ENCODE results near the gene VARS1. TPM values are rescaled to one million over a fixed set of nuclear protein-coding genes. Genes with fewer than 3 reads are reported as not detected.
A peak's percentile ranks its signal among the peaks of the same experiment; 100 is the strongest.
"Not testable (repeated sequence)": the region's sequence is repeated elsewhere in the genome, so short reads cannot be mapped to it uniquely, and the experiment has no call there.

VARS1 gene
- total RNA-seq, 2 experiments from 2014 or later, result 157 to 161 TPM

GRCh38 chr6:31831350-31832215, 36.0 kb upstream of the VARS1 start:
- Mint-ChIP-seq H3K27me3 (ENCODE audit: low read depth) (no peaks in the 10 kb centered on the region), H3K4me1 (ENCODE audit: low read depth) (peaks cover 27% of the 10 kb centered on the region), H3K27ac (peak overlapping the region; percentile 94), H3K9me3 (no peaks in the 10 kb centered on the region), H3K36me3 (ENCODE audit: low read depth) (peaks cover 32% of the 10 kb centered on the region), H3K4me3 (peak overlapping the region; percentile 97)
- DNase-seq, result no peak
- CTCF ChIA-PET, result interaction anchor here (0.6 to 2.5 kb wide), 14 partner anchors 7 to 179 kb away, joined by 3 to 14 read pairs (median 5); partner anchors contain the start of genes BAG6, LSM2, LY6G5C and NEU1
- intact Hi-C loops (cut with micrococcal nuclease), result loop anchor here (2.0 to 10.0 kb wide), 3 partner anchors 126 to 1013 kb away; partner anchors contain the start of genes LY6G5C, NELFE, PSMB8 and SKIC2

- no peak for DNase-seq
- H3K4me3 Mint-ChIP-seq, result peak overlapping the region; percentile 97
- peaks cover 25% of the 10 kb centered on the region for H3K36me3 Mint-ChIP-seq (ENCODE audit: low read depth)
- CTCF ChIA-PET, result interaction anchor here (0.6 to 2.5 kb wide), 14 partner anchors 8 to 178 kb away, joined by 3 to 14 read pairs (median 6); partner anchors contain the start of genes BAG6, LSM2, LY6G5C and NEU1
- peaks cover 30% of the 10 kb centered on the region for H3K4me1 Mint-ChIP-seq (ENCODE audit: low read depth)
- H3K27ac Mint-ChIP-seq, result peak overlapping the region; percentile 94
- no peaks in the 10 kb centered on the region for H3K9me3 Mint-ChIP-seq
- no peaks in the 10 kb centered on the region for H3K27me3 Mint-ChIP-seq (ENCODE audit: low read depth)
- intact Hi-C loops (cut with micrococcal nuclease), result loop anchor here (1.0 to 10.0 kb wide), 6 partner anchors 36 to 1014 kb away; partner anchors contain the start of genes DDAH2, LY6G5C, NELFE and PSMB8
These were observed 35.4 kb upstream of the VARS1 start for GRCh38 chr6:31830886-31831335.

GRCh38 chr6:31829633-31830283, 34.2 kb upstream of the VARS1 start:
- peaks cover 15% of the 10 kb centered on the region for H3K36me3 Mint-ChIP-seq (ENCODE audit: low read depth)
- CTCF ChIA-PET, result interaction anchor here (0.5 to 2.5 kb wide), 12 partner anchors 9 to 237 kb away, joined by 3 to 14 read pairs (median 4); partner anchors contain the start of genes ABHD16A, LSM2 and NCR3
- peak overlapping the region; percentile 97 for H3K4me3 Mint-ChIP-seq
- H3K9me3 Mint-ChIP-seq, result no peaks in the 10 kb centered on the region
- peaks cover 39% of the 10 kb centered on the region for H3K4me1 Mint-ChIP-seq (ENCODE audit: low read depth)
- no peaks in the 10 kb centered on the region for H3K27me3 Mint-ChIP-seq (ENCODE audit: low read depth)
- no peak for DNase-seq
- intact Hi-C loops (cut with micrococcal nuclease), result loop anchor here (1.0 to 10.0 kb wide), 7 partner anchors 34 to 1145 kb away; partner anchors contain the start of genes DDAH2, LY6G5C, NELFE and PSMB8
- peak overlapping the region; percentile 94 for H3K27ac Mint-ChIP-seq

DNA sequence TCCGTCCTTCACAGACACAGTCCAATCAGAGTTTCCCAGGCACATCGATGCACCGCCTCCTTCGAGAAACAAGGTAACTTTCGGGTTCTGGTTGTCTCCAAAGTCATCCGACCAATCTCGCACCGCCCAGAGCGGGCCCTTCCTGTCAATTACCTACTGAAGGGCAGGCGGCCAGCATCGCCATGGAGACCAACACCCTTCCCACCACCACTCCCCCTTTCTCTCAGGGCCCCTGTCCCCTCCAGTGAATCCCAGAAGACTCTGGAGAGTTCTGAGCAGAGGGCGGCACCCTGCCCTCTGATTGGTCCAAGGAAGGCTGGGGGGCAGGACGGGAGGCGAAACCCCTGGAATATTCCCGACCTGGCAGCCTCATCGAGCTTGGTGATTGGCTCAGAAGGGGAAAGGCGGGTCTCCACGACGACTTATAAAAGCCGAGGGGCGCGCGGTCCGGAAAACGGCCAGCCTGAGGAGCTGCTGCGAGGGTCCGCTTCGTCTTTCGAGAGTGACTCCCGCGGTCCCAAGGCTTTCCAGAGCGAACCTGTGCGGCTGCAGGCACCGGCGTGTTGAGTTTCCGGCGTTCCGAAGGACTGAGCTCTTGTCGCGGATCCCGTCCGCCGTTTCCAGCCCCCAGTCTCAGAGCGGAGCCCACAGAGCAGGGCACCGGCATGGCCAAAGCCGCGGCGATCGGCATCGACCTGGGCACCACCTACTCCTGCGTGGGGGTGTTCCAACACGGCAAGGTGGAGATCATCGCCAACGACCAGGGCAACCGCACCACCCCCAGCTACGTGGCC, 31.9 kb upstream of the VARS1 start, which contains the start of gene HSPA1B:
Gene HSPA1B (plus strand): TSS at position 453 of the 794 bp plus-strand sequence. CDS start 213 bp downstream, at position 666.
- H3K9me3 Mint-ChIP-seq, result no peaks in the 10 kb centered on the region
- H3K4me3 Mint-ChIP-seq, result peak within 1 kb of the TSS; percentile 85
- H3K27ac Mint-ChIP-seq, result peak within 1 kb of the TSS; percentile 97
- H3K27me3 Mint-ChIP-seq (ENCODE audit: low read depth), result no peaks in the 10 kb centered on the region
- intact Hi-C loops (cut with micrococcal nuclease), result loop anchor here (1.0 to 10.0 kb wide), 7 partner anchors 15 to 1147 kb away; partner anchors contain the start of genes ATP6V1G2, GPANK1, LTA and NFKBIL1
- CTCF ChIA-PET, result interaction anchor here (0.7 to 1.4 kb wide), 6 partner anchors 10 to 169 kb away, joined by 3 to 4 read pairs (median 4); partner anchors contain the start of genes LSM2, LY6G5C and VARS1
- peaks cover 13% of the 10 kb centered on the region for H3K36me3 Mint-ChIP-seq (ENCODE audit: low read depth)
- peak; percentile 98 for DNase-seq
- peaks cover 46% of the 10 kb centered on the region for H3K4me1 Mint-ChIP-seq (ENCODE audit: low read depth)

DNA sequence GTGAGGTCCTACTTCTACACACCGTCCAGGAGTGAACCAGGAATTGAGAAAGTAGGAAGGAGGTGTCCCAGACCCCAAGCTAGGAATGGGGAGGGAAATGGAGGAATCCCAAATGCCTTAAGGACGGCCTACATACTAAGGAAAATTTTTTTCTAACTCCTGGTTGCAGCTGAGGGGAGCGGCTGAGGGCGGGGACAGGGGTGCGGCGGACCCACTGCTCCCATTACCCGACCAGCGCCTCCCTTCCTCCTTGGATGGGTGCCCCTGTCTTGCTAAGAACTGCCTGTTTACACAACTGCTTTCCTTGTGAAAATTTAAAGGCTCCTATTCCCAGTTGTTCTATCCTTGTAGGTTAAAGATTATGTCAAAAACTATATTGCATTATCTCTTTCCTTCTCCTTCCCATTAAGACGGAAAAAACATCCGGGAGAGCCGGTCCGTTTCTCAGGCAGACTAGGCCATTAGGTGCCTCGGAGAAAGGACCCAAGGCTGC, 31.3 kb upstream of the VARS1 start:
- Mint-ChIP-seq H3K4me1 (ENCODE audit: low read depth) (peaks cover 49% of the 10 kb centered on the region), H3K4me3 (peak overlapping the region; percentile 85), H3K9me3 (no peaks in the 10 kb centered on the region), H3K27ac (peak overlapping the region; percentile 97), H3K36me3 (ENCODE audit: low read depth) (peaks cover 13% of the 10 kb centered on the region), H3K27me3 (ENCODE audit: low read depth) (no peaks in the 10 kb centered on the region)
- peak; percentile 56 for DNase-seq
- CTCF ChIA-PET, result interaction anchor here (0.7 to 1.4 kb wide), 7 partner anchors 9 to 169 kb away, joined by 3 to 4 read pairs (median 4); partner anchors contain the start of genes EHMT2, LSM2, LY6G5C and VARS1
- intact Hi-C loops (cut with micrococcal nuclease), result loop anchor here (1.0 to 10.0 kb wide), 7 partner anchors 14 to 1148 kb away; partner anchors contain the start of genes ATP6V1G2, GPANK1, LTA and NFKBIL1

- no peaks in the 10 kb centered on the region for H3K27me3 Mint-ChIP-seq (ENCODE audit: low read depth)
- H3K27ac Mint-ChIP-seq, result peak overlapping the region; percentile 97
- H3K4me1 Mint-ChIP-seq (ENCODE audit: low read depth), result peaks cover 46% of the 10 kb centered on the region
- H3K36me3 Mint-ChIP-seq (ENCODE audit: low read depth), result peaks cover 7% of the 10 kb centered on the region
- no peak for DNase-seq
- H3K4me3 Mint-ChIP-seq, result peak overlapping the region; percentile 85
- no peaks in the 10 kb centered on the region for H3K9me3 Mint-ChIP-seq
- intact Hi-C loops (cut with micrococcal nuclease), result loop anchor here (10.0 kb wide), 1 partner anchor 1149 kb away; no protein-coding TSS in a partner anchor
- CTCF ChIA-PET, result no interaction called here
These were observed 30.0 kb upstream of the VARS1 start for GRCh38 chr6:31825553-31825952.

- not testable (repeated sequence) for DNase-seq; H3K4me3 Mint-ChIP-seq; H3K27me3 Mint-ChIP-seq (ENCODE audit: low read depth); H3K36me3 Mint-ChIP-seq (ENCODE audit: low read depth); H3K9me3 Mint-ChIP-seq
- intact Hi-C loops (cut with micrococcal nuclease), result loop anchor here (2.0 to 10.0 kb wide), 3 partner anchors 27 to 1151 kb away; partner anchors contain the start of gene MICB
- H3K4me1 Mint-ChIP-seq (ENCODE audit: low read depth), result peaks cover 52% of the 10 kb centered on the region
- CTCF ChIA-PET, result interaction anchor here (0.6 to 1.1 kb wide), 2 partner anchors 19 to 215 kb away, joined by 4 to 5 read pairs; no protein-coding TSS in a partner anchor
- H3K27ac Mint-ChIP-seq, result peak overlapping the region; percentile 36
These were observed 28.1 kb upstream of the VARS1 start for GRCh38 chr6:31823592-31824196.

GRCh38 chr6:31822036-31822821, 26.7 kb upstream of the VARS1 start:
- peak overlapping the region; percentile 92 for H3K27ac Mint-ChIP-seq
- intact Hi-C loops (cut with micrococcal nuclease), result loop anchor here (2.0 to 10.0 kb wide), 3 partner anchors 25 to 1153 kb away; partner anchors contain the start of gene MICB
- no peaks in the 10 kb centered on the region for H3K36me3 Mint-ChIP-seq (ENCODE audit: low read depth)
- peak overlapping the region; percentile 78 for H3K4me3 Mint-ChIP-seq
- H3K4me1 Mint-ChIP-seq (ENCODE audit: low read depth), result peaks cover 66% of the 10 kb centered on the region
- H3K9me3 Mint-ChIP-seq, result no peaks in the 10 kb centered on the region
- H3K27me3 Mint-ChIP-seq (ENCODE audit: low read depth), result no peaks in the 10 kb centered on the region
- CTCF ChIA-PET, result interaction anchor here (0.7 to 1.1 kb wide), 2 partner anchors 16 to 18 kb away, joined by 3 to 4 read pairs; partner anchors contain the start of gene LSM2
- peak; percentile 83 for DNase-seq

GRCh38 chr6:31821301-31822035, 25.9 kb upstream of the VARS1 start:
- Mint-ChIP-seq H3K27me3 (ENCODE audit: low read depth) (no peaks in the 10 kb centered on the region), H3K4me3 (peak overlapping the region; percentile 78), H3K27ac (peak overlapping the region; percentile 92), H3K4me1 (ENCODE audit: low read depth) (peaks cover 59% of the 10 kb centered on the region), H3K36me3 (ENCODE audit: low read depth) (no peaks in the 10 kb centered on the region), H3K9me3 (no peaks in the 10 kb centered on the region)
- CTCF ChIA-PET, result no interaction called here
- intact Hi-C loops (cut with micrococcal nuclease), result loop anchor here (2.0 to 10.0 kb wide), 3 partner anchors 25 to 1153 kb away; partner anchors contain the start of gene MICB
- DNase-seq, result peak; percentile 67

All from activated naive CD4-positive, alpha-beta T cell treated with anti-CD3 and anti-CD28 coated beads for 36 hours (primary cell).